Uterus (tissue), 2 donors: ENCODE measurements around the gene HSPA2.

Source experiments
- POLR2A ChIP-seq, 2 donors: fragments of 450-650 bp; IDR thresholded peaks; one replicate each; pipeline ENCODE4 v1.6.1; 2016; ENCODE audit warnings: antibody characterized with exemption in 2 of 2, mild to moderate bottlenecking in 1 of 2, moderate library complexity in 1 of 2
- TF ChIP-seq, protein P1 (sequence below), 4 experiments: fragments of 200-600 bp in 2 of 4; fragments of 450-650 bp in 2 of 4; sonication (generic) in 2 of 4; IDR thresholded peaks; one replicate each; pipeline ENCODE4 v1.5.1; 2016 to 2019; ENCODE audit warnings: antibody characterized with exemption in 4 of 4, mild to moderate bottlenecking in 2 of 4, moderate library complexity in 1 of 4

- TF ChIP-seq, protein P1, sequence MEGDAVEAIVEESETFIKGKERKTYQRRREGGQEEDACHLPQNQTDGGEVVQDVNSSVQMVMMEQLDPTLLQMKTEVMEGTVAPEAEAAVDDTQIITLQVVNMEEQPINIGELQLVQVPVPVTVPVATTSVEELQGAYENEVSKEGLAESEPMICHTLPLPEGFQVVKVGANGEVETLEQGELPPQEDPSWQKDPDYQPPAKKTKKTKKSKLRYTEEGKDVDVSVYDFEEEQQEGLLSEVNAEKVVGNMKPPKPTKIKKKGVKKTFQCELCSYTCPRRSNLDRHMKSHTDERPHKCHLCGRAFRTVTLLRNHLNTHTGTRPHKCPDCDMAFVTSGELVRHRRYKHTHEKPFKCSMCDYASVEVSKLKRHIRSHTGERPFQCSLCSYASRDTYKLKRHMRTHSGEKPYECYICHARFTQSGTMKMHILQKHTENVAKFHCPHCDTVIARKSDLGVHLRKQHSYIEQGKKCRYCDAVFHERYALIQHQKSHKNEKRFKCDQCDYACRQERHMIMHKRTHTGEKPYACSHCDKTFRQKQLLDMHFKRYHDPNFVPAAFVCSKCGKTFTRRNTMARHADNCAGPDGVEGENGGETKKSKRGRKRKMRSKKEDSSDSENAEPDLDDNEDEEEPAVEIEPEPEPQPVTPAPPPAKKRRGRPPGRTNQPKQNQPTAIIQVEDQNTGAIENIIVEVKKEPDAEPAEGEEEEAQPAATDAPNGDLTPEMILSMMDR (IDR thresholded peaks at IDR 0.05) = no peak
- no peak for TF ChIP-seq POLR2A (IDR thresholded peaks at IDR 0.05)
Observed at GRCh38 chr14:64581817-64582216, 41.3 kb downstream of the HSPA2 start.
